Ectodermal cell (in vitro differentiated cells): Measurements from ENCODE around the gene NRBF2.
"Not testable (repeated sequence)": the region's sequence is repeated elsewhere in the genome, so short reads cannot be mapped to it uniquely, and the experiment has no call there.

ENCODE experiments used
- H3K27ac ChIP-seq: 2 replicates; pipeline ENCODE4 v1.7.0; 2013; ENCODE audit warnings: mild to moderate bottlenecking, low read depth, low read length; ENCODE audit not compliant: insufficient read depth, poor library complexity, severe bottlenecking
- H3K27me3 ChIP-seq: 2 replicates; pipeline ENCODE4 v1.7.0; 2013; ENCODE audit warnings: mild to moderate bottlenecking, low read length; ENCODE audit not compliant: insufficient read depth, control insufficient read depth, poor library complexity, severe bottlenecking
- H3K36me3 ChIP-seq: one replicate; pipeline ENCODE4 v1.7.0; 2013; ENCODE audit warnings: low read length; ENCODE audit not compliant: control insufficient read depth, insufficient read depth
- H3K4me1 ChIP-seq: one replicate; pipeline ENCODE4 v1.7.0; 2013; ENCODE audit warnings: low read length; ENCODE audit not compliant: control insufficient read depth, insufficient read depth
- H3K4me3 ChIP-seq: 2 replicates; pipeline ENCODE4 v1.7.0; 2013; ENCODE audit warnings: low read depth, low read length, control low read depth; ENCODE audit not compliant: insufficient read depth
- H3K9me3 ChIP-seq: 2 replicates; pipeline ENCODE4 v1.7.0; 2013; ENCODE audit warnings: mild to moderate bottlenecking, low read length, moderate library complexity; ENCODE audit not compliant: control insufficient read depth
- WGBS, 2 experiments: methylation state at CpG; one replicate each; pipeline ENCODE4 v1.1.7; 2013; ENCODE audit warnings: missing lambda C conversion rate in 2 of 2; 5-methylcytosine and 5-hydroxymethylcytosine counted together

The NRBF2 gene

GRCh38 chr10:63140077-63140476, 6.9 kb downstream of the NRBF2 start:
- no peaks in the 10 kb centered on the region for H3K4me1 ChIP-seq
- WGBS, 2 experiments, result 93 to 95% methylated on average over 3 of the region's 3 CpGs
- no peaks in the 10 kb centered on the region for H3K9me3 ChIP-seq

DNA sequence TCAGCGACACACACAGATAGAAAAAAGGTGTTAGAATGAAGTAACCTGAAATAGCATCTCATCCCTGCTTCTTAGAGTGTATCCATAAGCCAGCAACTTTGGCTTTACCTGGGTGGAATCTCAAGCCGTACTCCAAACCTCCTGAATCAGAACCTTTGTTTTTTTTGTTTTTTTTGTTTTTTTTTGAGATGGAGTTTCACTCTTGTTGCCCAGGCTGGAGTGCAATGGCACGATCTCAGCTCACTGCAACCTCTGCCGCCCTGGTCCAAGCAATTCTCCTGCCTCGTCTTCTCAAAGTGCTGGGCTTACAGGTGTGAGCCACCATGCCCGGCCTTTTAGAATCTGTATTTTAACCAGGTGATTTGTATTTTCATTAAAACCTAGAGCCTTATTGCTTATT, 9.0 kb downstream of the NRBF2 start:
- H3K4me3 ChIP-seq, result no peak overlapping the region
- no peaks in the 10 kb centered on the region for H3K9me3 ChIP-seq
- no peaks in the 10 kb centered on the region for H3K27me3 ChIP-seq
- no peaks in the 10 kb centered on the region for H3K4me1 ChIP-seq
- H3K36me3 ChIP-seq, result no peaks in the 10 kb centered on the region
- H3K27ac ChIP-seq, result no peak overlapping the region
- 91 to 93% methylated on average over 6 of the region's 6 CpGs for WGBS, 2 experiments

More at GRCh38 chr10:63140077-63140476, 6.9 kb downstream of the NRBF2 start:
- Histone ChIP-seq H3K27me3 (no peaks in the 10 kb centered on the region), H3K27ac (no peak overlapping the region), H3K36me3 (no peaks in the 10 kb centered on the region), H3K4me3 (no peak overlapping the region)

- H3K4me3 ChIP-seq, result no peak overlapping the region
- H3K9me3 ChIP-seq, result no peaks in the 10 kb centered on the region
- 91 to 98% methylated on average over 4 of the region's 5 CpGs for WGBS, 2 experiments
- H3K4me1 ChIP-seq, result no peaks in the 10 kb centered on the region
- H3K36me3 ChIP-seq, result no peaks in the 10 kb centered on the region
- H3K27ac ChIP-seq, result no peak overlapping the region
- no peaks in the 10 kb centered on the region for H3K27me3 ChIP-seq
Observed at GRCh38 chr10:63143987-63144386, 10.9 kb downstream of the NRBF2 start.

DNA sequence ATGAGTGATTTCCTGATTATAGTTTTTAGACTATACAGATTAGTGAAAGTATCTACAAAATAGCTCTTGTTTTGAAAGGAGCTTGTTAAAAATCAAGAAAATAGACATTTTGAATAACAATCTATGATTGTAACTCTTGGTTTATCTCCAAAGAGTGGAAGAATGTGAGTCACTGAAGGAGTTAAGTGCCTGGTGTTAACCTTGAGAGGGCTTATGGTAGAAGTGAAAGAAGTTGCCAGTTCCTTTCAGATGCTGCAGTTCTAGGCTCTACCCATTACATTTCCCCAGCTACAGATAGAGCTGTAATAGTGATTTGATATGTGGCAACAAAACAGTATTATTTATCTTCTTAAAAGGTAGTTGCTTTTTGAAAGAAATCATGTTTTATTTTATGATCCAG, 12.7 kb downstream of the NRBF2 start:
- no peaks in the 10 kb centered on the region for H3K36me3 ChIP-seq
- no peaks in the 10 kb centered on the region for H3K4me1 ChIP-seq
- H3K27me3 ChIP-seq, result no peaks in the 10 kb centered on the region
- peak overlapping the region; percentile 16 for H3K27ac ChIP-seq
- H3K9me3 ChIP-seq, result no peaks in the 10 kb centered on the region
- H3K4me3 ChIP-seq, result no peak overlapping the region

GRCh38 chr10:63146503-63146902, 13.4 kb downstream of the NRBF2 start:
- H3K27me3 ChIP-seq, result no peaks in the 10 kb centered on the region
- no peaks in the 10 kb centered on the region for H3K9me3 ChIP-seq
- H3K4me1 ChIP-seq, result no peaks in the 10 kb centered on the region
- H3K36me3 ChIP-seq, result no peaks in the 10 kb centered on the region
- H3K4me3 ChIP-seq, result no peak overlapping the region
- H3K27ac ChIP-seq, result no peak overlapping the region

DNA sequence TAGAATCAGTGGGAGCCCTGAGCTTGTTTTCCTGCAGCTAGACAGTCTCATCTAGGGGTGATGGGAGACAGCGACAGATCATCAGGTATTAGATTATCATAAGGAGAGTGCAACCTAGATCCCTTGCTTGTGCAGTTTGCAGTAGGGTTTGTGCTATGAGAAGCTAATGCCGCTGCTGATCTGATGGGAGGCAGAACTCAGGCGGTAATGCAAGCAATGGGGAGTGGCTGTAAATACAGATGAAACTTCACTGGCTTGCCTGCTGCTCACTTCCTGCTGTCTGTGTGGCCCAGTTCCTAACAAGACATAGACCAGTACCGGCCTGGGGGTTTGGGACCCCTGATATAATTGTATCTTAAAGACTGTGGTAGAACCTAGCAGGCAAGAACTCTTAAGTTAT, 17.6 kb downstream of the NRBF2 start:
- H3K9me3 ChIP-seq, result no peaks in the 10 kb centered on the region
- H3K4me1 ChIP-seq, result no peaks in the 10 kb centered on the region
- H3K27me3 ChIP-seq, result no peaks in the 10 kb centered on the region
- peaks cover 4% of the 10 kb centered on the region for H3K36me3 ChIP-seq
- H3K4me3 ChIP-seq, result no peak overlapping the region
- no peak overlapping the region for H3K27ac ChIP-seq
- WGBS, 2 experiments, result 97 to 98% methylated on average over 4 of the region's 4 CpGs

- not testable (repeated sequence) for H3K36me3 ChIP-seq
- WGBS, 2 experiments, result 97 to 98% methylated on average over 9 of the region's 9 CpGs
Observed at GRCh38 chr10:63153868-63154545, 20.9 kb downstream of the NRBF2 start.

DNA sequence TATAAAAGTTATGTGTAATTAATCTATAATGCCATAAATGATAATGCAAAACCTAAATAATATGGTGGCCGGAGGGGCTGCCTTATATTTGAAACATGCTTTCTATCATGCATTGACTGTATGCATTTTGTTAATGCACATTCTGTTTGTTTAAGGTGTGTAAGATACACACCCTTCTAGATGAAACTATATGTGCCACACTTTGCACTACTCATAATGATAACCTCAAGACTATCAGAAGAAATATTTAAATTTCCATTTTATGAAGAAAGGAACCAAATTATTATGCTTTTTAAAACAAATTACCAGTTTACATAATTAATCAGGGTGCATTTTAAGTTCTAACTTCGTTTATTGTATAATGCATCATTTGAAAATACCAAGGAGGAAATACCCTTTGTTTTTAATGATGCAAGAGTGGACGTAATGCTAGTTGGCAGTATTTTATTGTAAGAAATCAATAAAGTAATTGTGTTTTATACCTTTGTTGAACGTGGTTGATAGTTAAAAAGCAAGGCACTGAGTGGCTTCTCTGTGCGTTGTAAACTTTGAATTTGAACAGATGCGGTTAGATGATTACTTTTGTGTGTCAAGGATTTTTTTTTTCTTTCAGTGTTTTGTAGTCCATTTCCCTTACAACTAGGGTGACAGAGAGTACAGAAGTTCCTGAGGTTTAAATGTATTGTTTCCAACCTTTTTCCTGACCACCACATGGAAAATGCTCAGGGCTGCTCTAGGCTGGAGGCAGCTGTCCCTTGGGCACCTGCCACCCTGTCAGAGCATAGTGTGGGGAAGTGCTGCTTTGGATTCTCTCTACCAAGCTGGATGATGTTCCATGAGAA, 21.6 kb downstream of the NRBF2 start:
- H3K27ac ChIP-seq, result no peak overlapping the region
- H3K36me3 ChIP-seq, result peaks cover 4% of the 10 kb centered on the region
- no peaks in the 10 kb centered on the region for H3K27me3 ChIP-seq
- H3K9me3 ChIP-seq, result no peaks in the 10 kb centered on the region
- WGBS, 2 experiments, result 92 to 97% methylated on average over 4 to 6 of the region's 6 CpGs
- H3K4me3 ChIP-seq, result no peak overlapping the region
- no peaks in the 10 kb centered on the region for H3K4me1 ChIP-seq

More at GRCh38 chr10:63153868-63154545, 20.9 kb downstream of the NRBF2 start:
- H3K9me3 ChIP-seq, H3K4me1 ChIP-seq, H3K27ac ChIP-seq, H3K27me3 ChIP-seq, H3K4me3 ChIP-seq: not testable (repeated sequence)

DNA sequence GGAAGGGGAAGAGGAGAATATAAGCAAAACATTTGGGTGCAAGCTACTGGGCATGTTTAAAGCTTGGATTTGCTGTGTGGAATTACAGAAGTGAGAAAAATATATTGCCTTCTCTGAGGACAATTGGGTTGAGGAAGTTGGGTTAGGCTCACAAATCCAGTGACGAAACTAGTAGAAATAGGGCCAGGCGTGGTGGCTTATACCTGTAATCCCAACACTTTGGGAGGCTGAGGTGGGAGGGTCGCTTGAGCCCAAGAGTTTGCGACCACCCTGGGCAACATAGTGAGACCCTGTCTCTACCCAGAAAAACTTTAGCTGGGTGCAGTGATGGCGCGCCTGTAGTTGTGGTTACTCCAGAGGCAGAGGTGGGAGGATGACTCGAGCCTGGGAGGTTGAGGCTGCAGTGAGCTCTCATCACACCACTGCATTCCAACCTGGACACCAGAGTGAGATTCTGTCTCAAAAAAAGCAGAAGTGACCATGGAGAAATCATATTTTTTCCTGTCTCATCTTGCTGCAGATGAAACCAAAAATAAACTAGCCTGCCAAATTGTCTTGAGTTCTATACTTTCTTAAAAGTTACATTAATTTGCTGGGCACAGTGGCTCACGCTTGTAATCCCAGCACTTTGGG, 22.4 kb downstream of the NRBF2 start:
- Histone ChIP-seq H3K4me1 (no peaks in the 10 kb centered on the region), H3K9me3 (no peaks in the 10 kb centered on the region), H3K27me3 (no peaks in the 10 kb centered on the region), H3K36me3 (peaks cover 4% of the 10 kb centered on the region), H3K27ac (no peak overlapping the region), H3K4me3 (no peak overlapping the region)
- WGBS, 2 experiments, result 90 to 96% methylated on average over 8 of the region's 8 CpGs

GRCh38 chr10:63156236-63156635, 23.1 kb downstream of the NRBF2 start:
- H3K9me3 ChIP-seq, result no peaks in the 10 kb centered on the region
- H3K4me1 ChIP-seq, result no peaks in the 10 kb centered on the region
- 90 to 92% methylated on average over 2 of the region's 2 CpGs for WGBS, 2 experiments
- H3K27me3 ChIP-seq, result no peaks in the 10 kb centered on the region
- no peak overlapping the region for H3K27ac ChIP-seq
- H3K36me3 ChIP-seq, result peaks cover 4% of the 10 kb centered on the region
- no peak overlapping the region for H3K4me3 ChIP-seq
